Activated CD4-positive, alpha-beta T cell treated with anti-CD3 and anti-CD28 coated beads for 36 hours (primary cell): ENCODE measurements around the gene IRX5. TPM values are rescaled to one million over a fixed set of nuclear protein-coding genes. Genes with fewer than 3 reads are reported as not detected.

Source experiments
- ATAC-seq: fragments of 200-7000 bp; cut with Tn5 transposase; one replicate; pipeline ENCODE4 v1.10.0; 2021; ENCODE audit warnings: mild to moderate bottlenecking, moderate library complexity
- CTCF ChIA-PET: fragments of 350-600 bp; sonication (Branson Sonifier 250); formaldehyde crosslinking; loops from one replicate; lab custom pipeline; 2021; ENCODE audit warnings: antibody characterized with exemption; lab: Charles Lee
- POLR2A ChIA-PET: fragments of 350-600 bp; sonication (Branson Sonifier 250); formaldehyde crosslinking; loops from one replicate; lab custom pipeline; 2021; ENCODE audit warnings: antibody characterized with exemption, inconsistent platforms; lab: Charles Lee
- DNase-seq: peaks from one replicate; pipeline ENCODE4 v3.0.0-alpha.2; 2020
- H3K27ac Mint-ChIP-seq: one replicate; pipeline ENCODE4 v1.8.0; 2021; ENCODE audit warnings: mixed read lengths
- H3K27me3 Mint-ChIP-seq: one replicate; pipeline ENCODE4 v1.8.0; 2021; ENCODE audit warnings: mixed read lengths
- H3K36me3 Mint-ChIP-seq: one replicate; pipeline ENCODE4 v1.8.0; 2021; ENCODE audit warnings: low read depth, mixed read lengths
- H3K4me1 Mint-ChIP-seq: one replicate; pipeline ENCODE4 v1.8.0; 2021; ENCODE audit warnings: mixed read lengths
- H3K4me3 Mint-ChIP-seq: one replicate; pipeline ENCODE4 v1.8.0; 2021; ENCODE audit warnings: mild to moderate bottlenecking, moderate library complexity, mixed read lengths
- H3K9me3 Mint-ChIP-seq: one replicate; pipeline ENCODE4 v1.8.0; 2021; ENCODE audit warnings: low read depth, mixed read lengths
- intact Hi-C, 2 experiments: fragments of 100-400 bp; cut with DNase I in 1 of 2; cut with micrococcal nuclease in 1 of 2; formaldehyde crosslinking; loops; one replicate each; pipeline versions ENCODE4 v1.14.2 to v1.15.1; 2022 to 2024; cut with DNase I, micrococcal nuclease
- total RNA-seq, 2 experiments: library from RNA; stranded (reverse); gene quantifications; one replicate each; pipeline ENCODE4 v1.2.3, GENCODE V29; 2021

IRX5 gene
- total RNA-seq, 2 experiments from 2014 or later: not detected

DNA sequence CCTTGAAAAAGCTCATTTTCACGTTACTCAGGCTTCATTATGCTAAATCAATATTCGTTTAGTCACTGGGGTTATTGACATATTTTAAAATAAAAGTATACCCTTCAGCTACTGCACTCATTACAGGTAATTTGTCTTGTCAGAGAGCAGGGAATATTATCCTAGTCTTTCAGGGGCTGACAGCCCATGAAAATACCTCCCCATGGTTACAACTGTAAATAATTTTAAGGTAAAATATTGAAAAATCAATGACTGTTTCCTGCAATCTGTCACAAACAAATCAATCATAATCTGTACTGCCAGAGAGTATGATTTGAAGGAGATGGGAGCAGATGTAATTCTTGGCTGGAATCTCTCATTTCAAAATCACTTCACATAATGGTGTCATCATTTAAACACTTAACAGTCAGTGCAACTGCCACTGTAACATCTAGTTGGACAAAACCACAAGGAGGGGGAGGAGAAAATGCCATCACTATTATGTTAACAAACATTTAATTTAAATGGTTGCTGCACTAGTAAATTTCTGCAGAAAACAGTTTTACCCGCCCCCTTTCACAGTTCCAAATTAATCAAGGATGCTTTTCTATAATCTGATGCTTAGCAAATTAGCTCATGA is 9.3 kb upstream of the IRX5 start:
- H3K27me3 Mint-ChIP-seq: peaks cover 31% of the 10 kb centered on the region
- no peak overlapping the region for H3K27ac Mint-ChIP-seq
- intact Hi-C loops: no loop called here
- ChIA-PET CTCF (interaction anchor here (0.7 kb wide), 1 partner anchor 1378 kb away, joined by 3 read pairs; no protein-coding TSS in a partner anchor), POLR2A (no interaction called here)
- H3K4me3 Mint-ChIP-seq: no peak overlapping the region
- H3K9me3 Mint-ChIP-seq: no peaks in the 10 kb centered on the region
- H3K36me3 Mint-ChIP-seq: no peaks in the 10 kb centered on the region
- no peaks in the 10 kb centered on the region for H3K4me1 Mint-ChIP-seq
- DNase-seq (no peak), ATAC-seq (no peak)

DNA sequence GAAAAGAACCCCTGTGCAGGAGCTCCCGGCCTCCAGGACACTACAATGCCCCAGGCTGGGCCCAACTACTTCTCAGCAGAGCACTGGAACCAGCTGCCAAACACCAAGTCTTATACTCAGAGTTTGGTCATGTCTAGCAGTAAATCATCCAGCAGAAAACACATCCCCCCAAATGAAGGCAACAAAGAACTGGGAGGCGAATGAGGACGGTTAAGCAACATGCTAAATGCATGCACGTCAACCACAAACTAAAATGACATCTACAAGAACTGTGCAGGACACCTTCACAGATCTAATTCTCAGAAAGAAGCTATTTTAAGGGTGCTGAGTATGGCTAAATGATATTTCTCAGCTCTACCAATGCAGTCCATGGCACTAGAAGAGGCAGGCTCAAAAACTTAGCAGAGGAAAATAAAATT is 7.6 kb upstream of the IRX5 start:
- no peaks in the 10 kb centered on the region for H3K9me3 Mint-ChIP-seq
- H3K27me3 Mint-ChIP-seq: peaks cover 44% of the 10 kb centered on the region
- no peak overlapping the region for H3K4me3 Mint-ChIP-seq
- intact Hi-C loops: no loop called here
- DNase-seq (no peak), ATAC-seq (no peak)
- peaks cover 11% of the 10 kb centered on the region for H3K4me1 Mint-ChIP-seq
- H3K36me3 Mint-ChIP-seq: no peaks in the 10 kb centered on the region
- ChIA-PET POLR2A (no interaction called here), CTCF (interaction anchor here (0.7 to 1.4 kb wide), 2 partner anchors 61 to 1373 kb away, joined by 3 read pairs; no protein-coding TSS in a partner anchor)
- H3K27ac Mint-ChIP-seq: no peak overlapping the region

DNA sequence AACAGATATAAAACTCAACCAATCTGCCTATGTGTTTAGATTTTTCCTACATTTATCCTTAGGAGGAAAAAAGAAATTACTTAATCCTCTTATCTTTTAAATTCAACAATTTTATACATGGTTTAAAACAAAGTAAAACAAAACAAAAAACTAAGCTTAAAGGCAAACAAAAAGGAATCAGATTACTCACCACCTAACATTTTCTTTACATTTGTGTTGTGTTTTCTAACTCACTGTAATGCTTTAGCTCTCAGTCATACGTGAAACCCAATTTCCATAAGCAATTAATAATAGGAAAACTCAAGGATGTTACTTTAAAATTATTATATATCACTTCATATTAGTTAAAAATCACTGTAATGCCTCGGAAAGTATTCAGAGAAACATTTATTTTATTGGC is 6.7 kb upstream of the IRX5 start:
- Mint-ChIP-seq H3K27ac (no peak overlapping the region), H3K4me3 (no peak overlapping the region), H3K4me1 (peaks cover 12% of the 10 kb centered on the region), H3K36me3 (no peaks in the 10 kb centered on the region), H3K9me3 (no peaks in the 10 kb centered on the region), H3K27me3 (peaks cover 43% of the 10 kb centered on the region)
- ChIA-PET CTCF (interaction anchor here (1.4 kb wide), 1 partner anchor 1374 kb away, joined by 3 read pairs; no protein-coding TSS in a partner anchor), POLR2A (no interaction called here)
- no peak for ATAC-seq
- DNase-seq: no peak
- intact Hi-C loops: no loop called here

DNA sequence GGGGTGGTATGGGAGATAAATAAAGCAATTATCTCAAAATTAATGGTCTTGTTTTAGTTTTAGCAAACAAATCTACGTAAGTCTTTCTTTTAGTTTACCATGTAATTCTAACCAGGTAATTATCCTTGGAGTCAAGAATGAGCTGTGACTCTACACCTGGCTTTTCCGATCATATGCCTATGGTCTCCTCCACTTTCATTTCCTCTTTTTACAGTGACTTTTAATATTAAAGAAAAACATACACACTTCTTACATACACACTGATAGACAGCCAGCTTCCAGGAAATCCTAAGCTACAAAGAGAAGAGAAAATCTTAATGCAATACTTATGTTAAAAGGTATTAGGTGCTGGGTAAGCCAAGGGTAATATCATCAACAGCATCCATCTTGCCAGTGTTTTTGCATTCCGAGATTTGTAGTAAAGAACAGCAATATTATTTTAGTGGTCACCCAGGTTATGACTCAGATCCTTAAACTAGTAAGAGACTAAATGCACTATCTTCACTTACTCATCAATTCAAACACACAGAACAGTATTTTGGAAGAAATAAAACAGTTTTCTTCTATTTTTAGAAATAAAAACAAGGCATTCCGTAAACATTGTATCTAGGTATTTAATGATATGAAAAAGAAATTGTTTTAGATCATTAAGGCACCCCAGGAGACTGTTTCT is 4.4 kb upstream of the IRX5 start:
- Mint-ChIP-seq H3K4me1 (peaks cover 22% of the 10 kb centered on the region), H3K36me3 (no peaks in the 10 kb centered on the region), H3K9me3 (no peaks in the 10 kb centered on the region), H3K27me3 (peaks cover 49% of the 10 kb centered on the region), H3K4me3 (no peak overlapping the region), H3K27ac (no peak overlapping the region)
- intact Hi-C loops: no loop called here
- POLR2A ChIA-PET: no interaction called here
- DNase-seq (no peak), ATAC-seq (no peak)
- CTCF ChIA-PET: interaction anchor here (0.8 to 1.0 kb wide), 2 partner anchors 24 to 331 kb away, joined by 3 read pairs; no protein-coding TSS in a partner anchor

DNA sequence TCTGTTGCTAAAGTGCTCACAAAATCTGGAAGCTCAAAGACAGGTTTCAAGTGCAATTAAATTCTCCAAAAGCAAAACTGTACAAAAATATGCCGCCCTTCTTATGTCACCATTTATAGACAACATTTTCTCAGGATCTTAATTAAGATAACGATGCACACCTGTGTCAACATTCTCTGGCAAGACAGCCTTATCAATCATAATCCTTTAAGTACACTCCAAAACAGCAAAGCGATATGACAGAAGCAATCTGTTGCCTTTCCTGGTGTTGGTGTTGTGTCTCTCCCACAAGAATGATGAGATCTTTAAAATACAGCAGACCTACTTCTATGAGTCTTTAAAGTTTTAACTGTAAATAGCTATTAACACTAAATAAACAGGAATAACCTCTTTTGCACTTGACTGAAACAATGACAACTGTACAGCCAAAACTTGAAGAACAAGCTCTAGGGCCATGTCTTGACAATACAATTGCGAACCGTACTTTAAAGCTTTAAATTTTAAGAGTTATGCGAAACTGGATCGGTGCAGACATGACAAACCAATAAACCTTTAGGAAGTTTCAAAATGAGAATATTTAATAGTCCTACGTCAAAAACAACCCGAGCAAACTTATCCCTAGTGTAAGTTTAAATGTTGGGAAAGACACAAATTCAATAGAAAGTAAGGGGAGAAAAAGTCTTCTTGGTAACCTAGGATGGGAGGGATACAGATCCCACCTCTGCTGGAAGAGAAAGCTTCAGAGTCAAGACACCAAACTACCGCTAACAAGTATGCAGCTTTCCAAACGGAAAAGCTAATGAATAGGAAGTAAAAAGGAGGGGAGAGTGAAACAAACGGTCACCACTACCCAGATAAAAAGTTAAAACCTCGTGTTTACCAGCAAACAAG is 3.3 kb upstream of the IRX5 start:
- Mint-ChIP-seq H3K4me3 (peak overlapping the region; percentile 78), H3K4me1 (peaks cover 29% of the 10 kb centered on the region), H3K9me3 (no peaks in the 10 kb centered on the region), H3K27ac (no peak overlapping the region), H3K27me3 (peaks cover 51% of the 10 kb centered on the region), H3K36me3 (no peaks in the 10 kb centered on the region)
- DNase-seq (no peak), ATAC-seq (no peak)
- ChIA-PET POLR2A (no interaction called here), CTCF (interaction anchor here (0.5 to 1.3 kb wide), 5 partner anchors 12 to 1445 kb away, joined by 3 to 8 read pairs (median 3); no protein-coding TSS in a partner anchor)
- intact Hi-C loops: loop anchor here in 1 of 2 experiments (2.0 kb wide), 4 partner anchors 641 to 1797 kb away; partner anchors contain the start of genes GNAO1, IRX3 and RBL2

DNA sequence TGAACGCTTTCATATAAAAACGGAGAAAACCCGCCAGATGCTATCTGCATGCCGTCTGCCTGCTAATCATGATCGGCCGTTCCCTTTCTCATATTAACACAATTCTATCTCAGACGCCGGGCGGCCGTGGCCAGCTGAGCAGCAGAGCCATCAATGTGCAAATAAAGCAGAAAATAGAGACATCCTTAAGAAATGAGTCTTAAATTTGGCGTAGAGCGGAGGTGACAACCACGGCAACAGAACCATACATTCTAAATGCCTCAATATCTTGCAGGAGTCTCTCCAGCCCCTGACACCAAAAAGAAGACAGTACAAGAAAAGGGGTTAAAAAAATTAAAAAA is 2.7 kb upstream of the IRX5 start:
- DNase-seq (peak; percentile 41), ATAC-seq (no peak)
- peaks cover 2% of the 10 kb centered on the region for H3K36me3 Mint-ChIP-seq
- H3K27ac Mint-ChIP-seq: no peak overlapping the region
- peaks cover 32% of the 10 kb centered on the region for H3K4me1 Mint-ChIP-seq
- H3K4me3 Mint-ChIP-seq: peak overlapping the region; percentile 78
- intact Hi-C loops: loop anchor here in 1 of 2 experiments (2.0 kb wide), 4 partner anchors 641 to 1797 kb away; partner anchors contain the start of genes GNAO1, IRX3 and RBL2
- peaks cover 54% of the 10 kb centered on the region for H3K27me3 Mint-ChIP-seq
- CTCF ChIA-PET: interaction anchor here (0.5 to 1.3 kb wide), 2 partner anchors 13 to 31 kb away, joined by 3 to 8 read pairs; no protein-coding TSS in a partner anchor
- no peaks in the 10 kb centered on the region for H3K9me3 Mint-ChIP-seq
- POLR2A ChIA-PET: no interaction called here

DNA sequence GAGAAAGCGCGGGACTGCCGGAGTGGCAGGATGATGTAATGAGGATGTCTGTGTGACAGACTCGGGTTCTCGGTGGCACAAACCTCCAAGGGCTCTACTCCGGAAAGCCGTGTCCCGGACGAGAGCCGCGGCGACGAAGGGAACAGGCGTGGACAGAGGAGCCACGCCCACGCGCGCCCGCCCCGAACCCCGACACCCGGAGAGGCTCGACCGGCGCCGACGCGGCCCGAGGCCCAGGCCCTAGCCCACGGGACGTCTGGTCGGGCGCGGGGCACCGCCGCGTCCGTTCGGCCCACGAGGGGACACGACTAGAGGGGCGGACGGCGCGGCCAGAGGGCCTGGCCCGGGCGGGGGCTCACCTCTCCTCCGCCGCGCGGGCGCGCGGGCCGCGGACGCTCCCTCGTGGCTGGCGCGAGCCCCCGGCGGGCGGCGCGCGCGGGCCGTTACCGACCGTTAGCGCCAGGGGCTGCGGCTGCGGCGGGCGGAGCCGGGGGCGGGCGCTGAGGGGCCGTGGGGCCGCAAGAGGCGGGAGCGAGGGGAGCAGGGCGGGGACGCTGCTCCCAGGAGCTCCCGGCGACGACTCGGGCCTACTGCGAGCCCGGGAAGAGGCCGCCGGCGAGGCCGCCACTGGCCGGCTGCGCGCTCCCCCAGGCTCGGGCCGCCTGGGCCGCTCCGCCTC is 2.1 kb upstream of the IRX5 start:
- ChIA-PET CTCF (no interaction called here), POLR2A (no interaction called here)
- DNase-seq (peak; percentile 66), ATAC-seq (peak; percentile 18)
- Mint-ChIP-seq H3K27ac (no peak overlapping the region), H3K4me1 (peaks cover 32% of the 10 kb centered on the region), H3K9me3 (no peaks in the 10 kb centered on the region), H3K36me3 (peaks cover 2% of the 10 kb centered on the region), H3K27me3 (peaks cover 53% of the 10 kb centered on the region), H3K4me3 (peak overlapping the region; percentile 78)
- intact Hi-C loops: loop anchor here in 1 of 2 experiments (1.0 to 2.0 kb wide), 6 partner anchors 642 to 1798 kb away; partner anchors contain the start of genes AKTIP, FTO, GNAO1 and IRX3

DNA sequence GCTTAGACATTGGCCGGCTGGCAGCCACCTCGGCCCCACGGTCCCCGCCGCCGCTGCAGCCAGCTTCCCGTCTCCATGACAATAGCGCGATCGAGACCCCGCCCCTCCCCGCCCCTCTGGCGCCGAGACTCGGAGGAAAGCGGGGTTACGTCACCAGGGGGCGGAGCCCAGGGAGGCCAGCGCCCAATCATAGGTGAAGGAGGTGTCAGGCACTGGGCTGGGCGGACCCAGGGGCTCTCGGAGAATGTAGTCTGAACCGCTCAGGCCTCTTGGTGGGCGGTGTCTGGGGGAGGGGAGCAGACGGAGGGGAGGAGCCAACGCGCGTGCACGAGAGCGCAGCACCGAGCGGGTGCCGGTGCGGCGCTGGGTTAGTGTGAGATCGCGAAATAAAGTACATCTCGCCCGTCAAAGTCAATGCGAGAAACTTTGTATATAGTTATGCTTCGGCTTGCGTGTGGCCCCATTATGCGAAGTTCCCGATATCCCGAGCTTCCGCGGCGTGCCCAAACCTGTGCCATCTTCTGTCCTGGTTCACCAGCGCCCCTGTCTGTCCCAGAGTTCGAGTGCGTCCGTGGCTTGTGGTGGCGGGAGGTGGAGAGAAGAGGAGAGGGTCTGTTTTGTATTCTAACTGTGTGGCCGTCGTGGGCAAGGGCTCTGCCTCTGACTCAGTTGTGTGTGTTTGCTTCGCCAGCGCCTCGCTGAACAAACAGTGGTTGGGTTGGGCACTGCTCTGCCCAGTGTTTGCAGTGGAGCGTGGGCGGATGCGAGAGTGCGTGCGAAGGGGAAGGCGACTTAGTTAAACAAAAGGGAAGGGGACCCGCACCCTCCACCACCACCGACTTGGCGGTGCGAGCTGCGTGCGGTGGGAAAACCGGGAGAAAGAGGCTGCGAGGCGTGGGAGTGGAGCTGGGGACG is 1.3 kb upstream of the IRX5 start:
- H3K4me3 Mint-ChIP-seq: peak overlapping the region; percentile 72
- peak overlapping the region; percentile 62 for H3K27ac Mint-ChIP-seq
- intact Hi-C loops: loop anchor here in 1 of 2 experiments (1.0 to 10.0 kb wide), 11 partner anchors 643 to 1799 kb away; partner anchors contain the start of genes AKTIP, FTO, GNAO1 and IRX3
- peak; percentile 96 for ATAC-seq
- H3K9me3 Mint-ChIP-seq: no peaks in the 10 kb centered on the region
- DNase-seq: peak; percentile 99
- H3K36me3 Mint-ChIP-seq: peaks cover 2% of the 10 kb centered on the region
- peaks cover 32% of the 10 kb centered on the region for H3K4me1 Mint-ChIP-seq
- H3K27me3 Mint-ChIP-seq: peaks cover 57% of the 10 kb centered on the region
- ChIA-PET CTCF (no interaction called here), POLR2A (no interaction called here)

DNA sequence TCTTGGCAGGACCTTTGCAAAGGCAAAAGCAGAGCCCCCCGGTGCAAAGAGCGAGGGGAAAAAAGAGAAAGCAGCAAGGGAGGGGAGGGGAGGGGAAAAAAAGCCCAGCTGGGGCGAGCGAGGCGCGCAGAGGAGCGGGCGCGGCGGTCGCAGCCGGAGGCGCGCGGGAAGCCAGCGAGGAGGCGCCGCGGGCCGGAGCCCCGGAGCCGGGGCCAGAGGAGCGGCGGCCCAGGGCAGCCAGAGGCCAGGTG is 129 bp downstream of the IRX5 start:
- intact Hi-C loops: loop anchor here in 1 of 2 experiments (2.0 to 10.0 kb wide), 5 partner anchors 978 to 1383 kb away; no protein-coding TSS in a partner anchor
- ATAC-seq (no peak), DNase-seq (no peak)
- peaks cover 65% of the 10 kb centered on the region for H3K27me3 Mint-ChIP-seq
- ChIA-PET POLR2A (no interaction called here), CTCF (no interaction called here)
- H3K9me3 Mint-ChIP-seq: no peaks in the 10 kb centered on the region
- H3K4me1 Mint-ChIP-seq: peaks cover 32% of the 10 kb centered on the region
- H3K4me3 Mint-ChIP-seq: peak overlapping the region; percentile 72
- peaks cover 2% of the 10 kb centered on the region for H3K36me3 Mint-ChIP-seq
- H3K27ac Mint-ChIP-seq: no peak overlapping the region
